ENCODE data around the gene NKIRAS2.

NKIRAS2 gene

GRCh38 chr17:42053731-42054500 is 34.0 kb downstream of the NKIRAS2 start:
- DNase-seq (ENCODE audit: low read depth in 2 of 3, low spot score in 2 of 3), result no peak

GRCh38 chr17:42055027-42055426 is 35.1 kb downstream of the NKIRAS2 start:
- DNase-seq (ENCODE audit: low read depth in 2 of 3, low spot score in 2 of 3), result no peak

- no peak for DNase-seq (ENCODE audit: low read depth in 2 of 3, low spot score in 2 of 3)
Measured at GRCh38 chr17:42055496-42055895, 35.6 kb downstream of the NKIRAS2 start.

- DNase-seq (ENCODE audit: low read depth in 2 of 3, low spot score in 2 of 3), result no peak
Measured at GRCh38 chr17:42056635-42057034, 36.7 kb downstream of the NKIRAS2 start.

- no peak for DNase-seq (ENCODE audit: low read depth in 2 of 3, low spot score in 2 of 3)
Measured at GRCh38 chr17:42058063-42058462, 38.2 kb downstream of the NKIRAS2 start.

GRCh38 chr17:42059815-42060214 is 39.9 kb downstream of the NKIRAS2 start:
- DNase-seq (ENCODE audit: low read depth in 2 of 3, low spot score in 2 of 3), result no peak

- no peak for DNase-seq (ENCODE audit: low read depth in 2 of 3, low spot score in 2 of 3)
Measured at GRCh38 chr17:42060231-42060630, 40.3 kb downstream of the NKIRAS2 start.

- no peak for DNase-seq (ENCODE audit: low read depth in 2 of 3, low spot score in 2 of 3)
Measured at GRCh38 chr17:42061646-42062487, 42.0 kb downstream of the NKIRAS2 start.

- DNase-seq (ENCODE audit: low read depth in 2 of 3, low spot score in 2 of 3), result no peak
Measured at GRCh38 chr17:42062681-42063080, 42.8 kb downstream of the NKIRAS2 start.

- DNase-seq (ENCODE audit: low read depth in 2 of 3, low spot score in 2 of 3), result no peak
Measured at GRCh38 chr17:42065201-42065600, 45.3 kb downstream of the NKIRAS2 start.

- peak in 2 of 3 experiments; percentile 52 to 59 for DNase-seq (ENCODE audit: low read depth in 2 of 3, low spot score in 2 of 3)
Measured at GRCh38 chr17:42067371-42068091, 47.6 kb downstream of the NKIRAS2 start.

- no peak for DNase-seq (ENCODE audit: low read depth in 2 of 3, low spot score in 2 of 3)
Measured at GRCh38 chr17:42068979-42069378, 49.1 kb downstream of the NKIRAS2 start.

- DNase-seq (ENCODE audit: low read depth in 2 of 3, low spot score in 2 of 3), result no peak
Measured at GRCh38 chr17:42071810-42072209, 51.9 kb downstream of the NKIRAS2 start.

- no peak for DNase-seq (ENCODE audit: low read depth in 2 of 3, low spot score in 2 of 3)
Measured at GRCh38 chr17:42072323-42073187, 52.7 kb downstream of the NKIRAS2 start.

Measured in activated CD8-positive, alpha-beta memory T cell treated with anti-CD3 and anti-CD28 coated beads for 48 hours (primary cell).